KMS-11 (cell line): ENCODE measurements around the gene SYNE1.

ENCODE experiments used
- H2AFZ ChIP-seq: fragments of 200-600 bp; sonication (generic); 2 replicates; pipeline ENCODE4 v1.6.1; 2016; ENCODE audit warnings: antibody characterized with exemption, mixed run types, low read depth
- H3K27ac ChIP-seq: fragments of 200-600 bp; sonication (generic); 2 replicates; pipeline ENCODE4 v1.6.1; 2016; ENCODE audit warnings: mild to moderate bottlenecking, mixed run types
- H3K27me3 ChIP-seq: fragments of 200-600 bp; sonication (generic); 2 replicates; pipeline ENCODE4 v1.6.1; 2017; ENCODE audit warnings: mild to moderate bottlenecking, low read depth, mixed run types, moderate library complexity; ENCODE audit not compliant: insufficient read depth
- H3K36me3 ChIP-seq: fragments of 200-600 bp; sonication (generic); 2 replicates; pipeline ENCODE4 v1.6.1; 2017; ENCODE audit warnings: mild to moderate bottlenecking, mixed run types; ENCODE audit not compliant: insufficient read depth
- H3K4me1 ChIP-seq: fragments of 200-600 bp; sonication (generic); 2 replicates; pipeline ENCODE4 v1.6.1; 2016; ENCODE audit warnings: mild to moderate bottlenecking, low read depth, mixed run types; ENCODE audit not compliant: poor library complexity, severe bottlenecking
- H3K4me2 ChIP-seq: fragments of 200-600 bp; sonication (generic); 2 replicates; pipeline ENCODE4 v1.7.0; 2016; ENCODE audit warnings: mild to moderate bottlenecking, mixed run types
- H3K4me3 ChIP-seq: fragments of 200-600 bp; sonication (generic); IDR thresholded peaks from 2 replicates; pipeline ENCODE4 v1.6.1; 2017; ENCODE audit warnings: low read depth, low read length, mixed read lengths; ENCODE audit not compliant: insufficient read depth
- H3K79me2 ChIP-seq: fragments of 200-600 bp; sonication (generic); 2 replicates; pipeline ENCODE4 v1.6.1; 2016; ENCODE audit warnings: low read depth, mixed run types; ENCODE audit not compliant: insufficient read depth
- H3K9ac ChIP-seq: fragments of 200-600 bp; sonication (generic); 2 replicates; pipeline ENCODE4 v1.6.1; 2016; ENCODE audit warnings: mild to moderate bottlenecking, mixed run types
- H4K20me1 ChIP-seq: fragments of 200-600 bp; sonication (generic); 2 replicates; pipeline ENCODE4 v1.6.1; 2016; ENCODE audit warnings: mild to moderate bottlenecking, mixed run types; ENCODE audit not compliant: insufficient read depth
- TF ChIP-seq, protein P1 (sequence below): fragments of 200-600 bp; sonication (generic); conservative IDR thresholded peaks from 2 replicates; pipeline ENCODE4 v1.6.1; 2017; ENCODE audit warnings: low read depth, mild to moderate bottlenecking, antibody characterized with exemption, low read length, moderate library complexity, mixed read lengths

Gene SYNE1

DNA sequence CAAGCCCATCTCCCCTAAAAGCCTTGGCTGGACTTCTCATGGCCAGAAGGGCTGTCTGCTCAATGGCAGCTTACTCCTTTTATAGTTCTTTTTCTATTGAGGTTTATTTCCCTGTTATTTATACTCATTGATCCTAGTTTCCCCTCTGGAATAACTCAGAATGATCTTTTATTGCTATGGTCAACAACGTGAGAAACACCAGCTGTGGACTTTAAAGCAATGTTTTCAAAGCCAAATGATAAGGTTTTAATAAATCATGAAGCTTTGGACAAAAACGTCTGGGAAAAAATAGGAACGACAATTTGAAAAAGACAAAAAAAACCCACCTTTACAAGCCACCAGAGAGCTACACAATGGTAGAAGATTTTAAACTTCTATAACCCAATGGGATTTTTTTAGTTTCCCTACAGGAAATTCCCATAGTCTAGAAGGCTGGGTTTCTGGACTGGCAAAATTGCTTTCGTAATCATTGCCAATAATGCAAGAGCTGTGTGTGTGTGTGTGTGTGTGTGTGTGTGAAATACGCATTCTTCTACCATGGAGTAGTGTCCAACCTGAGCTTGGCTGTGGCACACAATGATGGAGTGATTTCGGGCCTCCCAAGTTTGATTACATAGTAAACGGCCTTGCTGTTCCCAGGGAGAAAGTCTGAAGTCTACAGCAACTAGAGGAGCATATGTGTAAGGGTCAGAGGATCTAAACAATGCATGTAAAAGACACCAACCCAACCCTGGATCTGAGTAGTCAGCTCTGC lies 396.0 kb downstream of the SYNE1 start:
- Histone ChIP-seq H3K79me2 (no peaks in the 10 kb centered on the region), H3K4me2 (no peak overlapping the region)
- TF ChIP-seq, protein P1, sequence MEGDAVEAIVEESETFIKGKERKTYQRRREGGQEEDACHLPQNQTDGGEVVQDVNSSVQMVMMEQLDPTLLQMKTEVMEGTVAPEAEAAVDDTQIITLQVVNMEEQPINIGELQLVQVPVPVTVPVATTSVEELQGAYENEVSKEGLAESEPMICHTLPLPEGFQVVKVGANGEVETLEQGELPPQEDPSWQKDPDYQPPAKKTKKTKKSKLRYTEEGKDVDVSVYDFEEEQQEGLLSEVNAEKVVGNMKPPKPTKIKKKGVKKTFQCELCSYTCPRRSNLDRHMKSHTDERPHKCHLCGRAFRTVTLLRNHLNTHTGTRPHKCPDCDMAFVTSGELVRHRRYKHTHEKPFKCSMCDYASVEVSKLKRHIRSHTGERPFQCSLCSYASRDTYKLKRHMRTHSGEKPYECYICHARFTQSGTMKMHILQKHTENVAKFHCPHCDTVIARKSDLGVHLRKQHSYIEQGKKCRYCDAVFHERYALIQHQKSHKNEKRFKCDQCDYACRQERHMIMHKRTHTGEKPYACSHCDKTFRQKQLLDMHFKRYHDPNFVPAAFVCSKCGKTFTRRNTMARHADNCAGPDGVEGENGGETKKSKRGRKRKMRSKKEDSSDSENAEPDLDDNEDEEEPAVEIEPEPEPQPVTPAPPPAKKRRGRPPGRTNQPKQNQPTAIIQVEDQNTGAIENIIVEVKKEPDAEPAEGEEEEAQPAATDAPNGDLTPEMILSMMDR: no peak

DNA sequence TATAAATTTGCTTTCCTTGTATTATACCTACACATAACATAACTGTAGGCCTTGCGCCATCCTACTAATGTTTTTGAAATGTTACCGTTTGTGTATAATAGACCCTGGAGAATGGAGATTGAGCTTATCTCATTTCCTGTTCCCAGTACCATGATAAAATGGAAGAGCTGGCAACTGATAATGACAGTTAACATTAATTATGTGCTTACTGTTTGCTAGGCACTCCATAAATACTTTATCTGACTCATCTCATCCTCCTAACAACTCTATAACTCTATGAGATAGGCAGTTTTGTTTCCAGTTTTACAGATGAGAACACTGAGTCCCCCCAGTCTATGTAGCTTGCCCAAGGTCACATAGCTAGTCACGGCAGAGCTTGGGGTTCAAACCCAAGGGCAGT lies 396.7 kb downstream of the SYNE1 start:
- H3K27ac ChIP-seq: no peak overlapping the region
- H3K4me1 ChIP-seq: no peaks in the 10 kb centered on the region
- no peak overlapping the region for H2AFZ ChIP-seq
- TF ChIP-seq, protein P1: no peak
- no peak overlapping the region for H3K9ac ChIP-seq
- H3K27me3 ChIP-seq: no peaks in the 10 kb centered on the region
- H3K4me3 ChIP-seq: no peak overlapping the region
- H3K36me3 ChIP-seq: no peaks in the 10 kb centered on the region
- no peaks in the 10 kb centered on the region for H4K20me1 ChIP-seq
- no peak overlapping the region for H3K4me2 ChIP-seq
- no peaks in the 10 kb centered on the region for H3K79me2 ChIP-seq

More for the DNA sequence above, 396.0 kb downstream of the SYNE1 start:
- H4K20me1 ChIP-seq: no peaks in the 10 kb centered on the region
- H3K4me1 ChIP-seq: no peaks in the 10 kb centered on the region
- no peak overlapping the region for H3K9ac ChIP-seq
- H3K36me3 ChIP-seq: no peaks in the 10 kb centered on the region
- no peak overlapping the region for H3K27ac ChIP-seq
- no peak overlapping the region for H3K4me3 ChIP-seq
- no peaks in the 10 kb centered on the region for H3K27me3 ChIP-seq
- H2AFZ ChIP-seq: no peak overlapping the region

DNA sequence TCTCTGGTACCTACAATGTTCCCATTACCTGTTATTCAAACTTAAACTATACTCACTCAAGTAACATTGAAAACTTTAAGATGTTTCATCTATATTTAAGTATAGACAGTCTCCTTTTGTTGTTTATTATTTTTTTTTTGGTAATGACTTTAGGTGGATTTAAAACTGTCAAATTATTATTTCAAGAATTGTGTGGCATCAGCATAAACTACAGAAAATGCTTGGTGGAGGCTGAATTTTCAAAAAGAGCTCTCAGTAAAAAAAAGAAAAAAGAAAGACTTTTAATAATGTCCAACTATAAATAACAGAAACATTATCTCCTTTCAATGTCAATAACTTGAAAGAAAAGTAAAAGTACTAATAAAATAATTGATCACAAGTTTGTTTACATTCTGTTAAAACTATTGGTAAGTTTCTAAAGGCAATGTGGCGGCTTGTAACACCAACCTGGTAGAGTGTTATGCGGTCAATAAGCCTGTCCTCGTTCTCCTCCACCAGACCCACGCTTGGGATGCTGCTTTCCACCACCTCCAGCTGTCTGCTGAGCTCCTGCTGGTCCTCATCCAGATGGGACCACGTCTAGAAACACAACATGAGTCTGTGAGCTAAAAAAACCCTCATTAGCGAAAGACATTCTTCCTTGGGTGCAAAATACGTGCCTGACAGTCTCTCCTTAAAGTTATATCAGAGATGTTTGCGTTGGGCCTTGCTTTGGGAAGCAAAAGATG lies 400.6 kb downstream of the SYNE1 start:
- no peak overlapping the region for H3K4me3 ChIP-seq
- no peaks in the 10 kb centered on the region for H3K36me3 ChIP-seq
- H2AFZ ChIP-seq: no peak overlapping the region
- no peak overlapping the region for H3K4me2 ChIP-seq
- H3K27me3 ChIP-seq: no peaks in the 10 kb centered on the region
- H4K20me1 ChIP-seq: no peaks in the 10 kb centered on the region
- H3K4me1 ChIP-seq: no peaks in the 10 kb centered on the region
- TF ChIP-seq, protein P1: no peak
- H3K9ac ChIP-seq: no peak overlapping the region
- no peaks in the 10 kb centered on the region for H3K79me2 ChIP-seq
- H3K27ac ChIP-seq: no peak overlapping the region

DNA sequence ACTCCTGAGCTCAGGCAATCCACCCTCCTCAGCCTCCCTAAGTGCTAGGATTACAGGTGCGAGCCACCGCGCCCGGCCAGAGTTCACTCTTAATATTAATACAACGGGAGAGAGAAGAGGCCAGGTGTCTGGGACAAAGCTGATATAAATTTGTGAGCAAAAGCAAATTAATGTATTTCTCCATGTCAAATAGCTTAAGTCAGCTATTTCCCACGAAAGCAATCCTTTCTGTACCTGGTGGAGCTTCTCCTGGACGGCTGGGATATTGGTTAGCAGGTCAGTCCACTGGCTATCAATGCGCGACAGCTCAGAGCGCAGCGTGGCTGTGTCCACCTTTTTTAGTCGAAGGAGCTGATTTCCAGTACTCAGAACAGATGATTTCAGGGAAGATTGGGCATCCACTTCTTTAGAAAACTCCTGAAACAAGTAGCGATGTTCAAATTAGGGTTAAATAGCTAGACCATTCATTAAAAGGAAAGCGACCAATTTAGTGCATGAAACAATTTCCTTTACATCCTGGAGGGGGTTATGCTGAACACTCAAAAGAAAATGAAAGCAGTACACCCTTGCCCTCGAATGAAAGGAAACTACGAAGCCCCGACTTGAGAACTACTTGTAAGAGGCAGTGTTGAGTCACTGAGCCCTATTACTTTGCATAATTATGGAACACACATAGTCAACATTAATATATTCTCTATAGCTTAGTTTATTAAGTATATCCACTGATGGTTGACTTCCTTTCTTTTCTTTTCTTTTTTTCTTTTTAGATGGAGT lies 403.4 kb downstream of the SYNE1 start:
- no peaks in the 10 kb centered on the region for H3K4me1 ChIP-seq
- H3K27me3 ChIP-seq: no peaks in the 10 kb centered on the region
- H3K9ac ChIP-seq: no peak overlapping the region
- no peaks in the 10 kb centered on the region for H4K20me1 ChIP-seq
- no peak overlapping the region for H3K27ac ChIP-seq
- no peak overlapping the region for H2AFZ ChIP-seq
- H3K4me2 ChIP-seq: no peak overlapping the region
- H3K36me3 ChIP-seq: no peaks in the 10 kb centered on the region
- H3K4me3 ChIP-seq: no peak overlapping the region
- TF ChIP-seq, protein P1: no peak
- no peaks in the 10 kb centered on the region for H3K79me2 ChIP-seq
